Erythroblast (primary cell): Measurements from ENCODE around the gene BEX3.

Experiments
- GATA1 ChIP-seq: IDR thresholded peaks from 2 replicates; pipeline ENCODE4 v1.6.1; 2011; ENCODE audit warnings: low read depth, mild to moderate bottlenecking, control low read depth, low read length, moderate library complexity
- POLR2A ChIP-seq: IDR thresholded peaks from 2 replicates; pipeline ENCODE4 v1.6.1; 2011; ENCODE audit warnings: mild to moderate bottlenecking, low read length

DNA sequence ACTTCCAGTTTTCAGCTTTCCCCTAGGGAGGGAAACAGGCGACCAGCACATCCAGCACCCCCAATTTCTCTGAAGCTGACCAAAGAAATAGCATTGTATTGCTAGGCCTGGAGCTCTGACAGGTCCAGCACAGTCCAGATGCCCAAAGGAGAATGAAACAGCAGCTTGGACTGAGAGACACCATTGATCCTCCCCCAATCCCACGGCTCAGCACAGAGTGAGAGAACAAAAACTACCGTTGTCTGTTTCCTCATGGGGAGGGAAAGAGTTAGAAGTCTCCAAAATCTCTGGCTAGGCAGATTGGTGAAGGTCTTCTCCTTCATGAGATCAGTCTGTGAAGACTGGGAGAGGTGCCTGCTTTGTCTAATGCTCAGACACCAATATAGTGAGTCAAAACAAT lies 37.7 kb upstream of the BEX3 start:
- TF ChIP-seq POLR2A, result no peak
- no peak for TF ChIP-seq GATA1
